ENCODE results near the gene MYO1D.

GRCh38 chr17:32878211-32878610, 1.3 kb upstream of the MYO1D start:
- TF ChIP-seq EGR1 (IDR thresholded peaks at IDR 0.05): no peak
- TF ChIP-seq YY1 (IDR thresholded peaks at IDR 0.05; ENCODE audit: low read depth): no peak
- no peak for TF ChIP-seq EP300 (IDR thresholded peaks at IDR 0.05; ENCODE audit: borderline replicate concordance)
- TF ChIP-seq REST (IDR thresholded peaks at IDR 0.05; ENCODE audit: low read depth): no peak
- TF ChIP-seq TAF1 (IDR thresholded peaks at IDR 0.05; ENCODE audit: low read depth): no peak

All from Ishikawa (cell line).